Measurements from ENCODE around the gene ZNF616. TPM values are rescaled to one million over a fixed set of nuclear protein-coding genes. Genes with fewer than 3 reads are reported as not detected.
"Not testable (repeated sequence)": the region's sequence is repeated elsewhere in the genome, so short reads cannot be mapped to it uniquely, and the experiment has no call there.

ZNF616 gene
- polyA plus RNA-seq, 2 donors: 1.4 to 1.7 TPM

- Histone ChIP-seq H3K9me3 (ENCODE audit: control insufficient read depth in 2 of 2, insufficient read depth in 1 of 2, low read depth in 1 of 2, low read length in 1 of 2) (peaks cover 3 to 32% of the 10 kb centered on the region in 2 donors), H3K4me3 (ENCODE audit: low read depth in 1 of 2, low read length in 2 of 2) (no peak overlapping the region), H3K27me3 (ENCODE audit: control insufficient read depth in 1 of 2, insufficient read depth in 2 of 2, low read length in 2 of 2) (no peaks in the 10 kb centered on the region), H3K27ac (ENCODE audit: low read depth in 2 of 2, low read length in 1 of 2) (no peak overlapping the region), H3K4me1 (ENCODE audit: control insufficient read depth in 2 of 2, insufficient read depth in 2 of 2, low read length in 1 of 2) (no peaks in the 10 kb centered on the region), H3K36me3 (ENCODE audit: control insufficient read depth in 2 of 2, insufficient read depth in 2 of 2, low read length in 1 of 2) (peaks cover 12 to 21% of the 10 kb centered on the region in 2 donors)
- WGBS, 2 donors: 97 to 99% methylated on average over 5 of the region's 5 CpGs
Measured at GRCh38 chr19:52114691-52115090, 25.0 kb downstream of the ZNF616 start.

DNA sequence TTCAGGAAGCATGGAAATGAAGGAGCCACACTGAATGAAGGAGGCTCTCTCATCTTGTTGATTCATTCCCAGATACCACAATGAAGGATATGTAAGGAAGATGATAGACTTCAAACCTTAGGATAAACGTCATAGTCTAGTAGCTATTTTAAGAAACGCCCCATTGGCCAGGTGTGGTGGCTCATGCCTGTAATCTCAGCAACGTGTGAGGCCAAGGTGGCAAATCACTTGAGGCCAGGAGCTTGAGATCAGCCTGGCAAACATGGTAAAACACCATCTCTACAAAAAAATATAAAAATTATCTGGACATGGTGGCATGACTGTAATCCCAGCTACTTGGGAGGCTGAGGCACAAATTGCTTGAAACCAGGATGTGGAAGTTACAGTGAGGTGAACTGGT, 27.1 kb downstream of the ZNF616 start:
- 76 to 87% methylated on average over 3 of the region's 3 CpGs for WGBS, 2 donors
- Histone ChIP-seq H3K27ac (ENCODE audit: low read depth in 2 of 2, low read length in 1 of 2) (no peak overlapping the region), H3K9me3 (ENCODE audit: control insufficient read depth in 2 of 2, insufficient read depth in 1 of 2, low read depth in 1 of 2, low read length in 1 of 2) (peaks cover 3 to 22% of the 10 kb centered on the region in 2 donors), H3K27me3 (ENCODE audit: control insufficient read depth in 1 of 2, insufficient read depth in 2 of 2, low read length in 2 of 2) (no peaks in the 10 kb centered on the region), H3K4me1 (ENCODE audit: control insufficient read depth in 2 of 2, insufficient read depth in 2 of 2, low read length in 1 of 2) (no peaks in the 10 kb centered on the region), H3K4me3 (ENCODE audit: low read depth in 1 of 2, low read length in 2 of 2) (no peak overlapping the region), H3K36me3 (ENCODE audit: control insufficient read depth in 2 of 2, insufficient read depth in 2 of 2, low read length in 1 of 2) (peaks cover 11 to 12% of the 10 kb centered on the region in 2 donors)

DNA sequence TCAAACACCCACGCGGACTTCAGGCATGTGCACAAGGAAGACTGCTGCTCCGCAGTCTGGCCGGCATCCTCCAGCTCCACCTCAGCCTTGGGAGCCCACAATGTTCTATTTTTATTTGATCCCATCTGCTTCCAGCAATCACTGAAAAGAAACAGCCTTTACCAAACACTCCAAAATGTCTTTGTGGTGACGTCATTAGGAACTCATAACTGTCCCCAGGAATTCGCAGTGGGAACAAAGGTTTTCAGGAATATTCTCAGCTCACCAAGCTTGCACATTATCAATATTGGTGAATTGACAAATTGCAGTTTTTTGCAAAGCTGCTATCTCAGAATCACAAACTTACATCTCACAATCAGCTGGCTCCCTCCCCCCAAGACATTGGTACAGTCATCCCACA, 29.0 kb downstream of the ZNF616 start:
- Histone ChIP-seq H3K27ac (ENCODE audit: low read depth in 2 of 2, low read length in 1 of 2) (no peak overlapping the region), H3K9me3 (ENCODE audit: control insufficient read depth in 2 of 2, insufficient read depth in 1 of 2, low read depth in 1 of 2, low read length in 1 of 2) (peaks cover 3 to 21% of the 10 kb centered on the region in 2 donors), H3K4me3 (ENCODE audit: low read depth in 1 of 2, low read length in 2 of 2) (no peak overlapping the region), H3K27me3 (ENCODE audit: control insufficient read depth in 1 of 2, insufficient read depth in 2 of 2, low read length in 2 of 2) (no peaks in the 10 kb centered on the region), H3K4me1 (ENCODE audit: control insufficient read depth in 2 of 2, insufficient read depth in 2 of 2, low read length in 1 of 2) (no peaks in the 10 kb centered on the region), H3K36me3 (ENCODE audit: control insufficient read depth in 2 of 2, insufficient read depth in 2 of 2, low read length in 1 of 2) (peaks cover 3 to 4% of the 10 kb centered on the region in 2 donors)
- WGBS, 2 donors: 90 to 91% methylated on average over 6 of the region's 6 CpGs

- no peaks in the 10 kb centered on the region for H3K4me1 ChIP-seq (ENCODE audit: control insufficient read depth in 2 of 2, insufficient read depth in 2 of 2, low read length in 1 of 2)
- no peak overlapping the region for H3K27ac ChIP-seq (ENCODE audit: low read depth in 2 of 2, low read length in 1 of 2)
- no peaks in the 10 kb centered on the region for H3K36me3 ChIP-seq (ENCODE audit: control insufficient read depth in 2 of 2, insufficient read depth in 2 of 2, low read length in 1 of 2)
- peaks cover 0 to 9% of the 10 kb centered on the region in 2 donors for H3K9me3 ChIP-seq (ENCODE audit: control insufficient read depth in 2 of 2, insufficient read depth in 1 of 2, low read depth in 1 of 2, low read length in 1 of 2)
- no peaks in the 10 kb centered on the region for H3K27me3 ChIP-seq (ENCODE audit: control insufficient read depth in 1 of 2, insufficient read depth in 2 of 2, low read length in 2 of 2)
- WGBS, 2 donors: 98 to 100% methylated on average over 1 of the region's 1 CpG
- H3K4me3 ChIP-seq (ENCODE audit: low read depth in 1 of 2, low read length in 2 of 2): no peak overlapping the region
Measured at GRCh38 chr19:52102782-52103181, 37.0 kb downstream of the ZNF616 start.

GRCh38 chr19:52101866-52102562, 37.7 kb downstream of the ZNF616 start:
- Histone ChIP-seq H3K27ac (ENCODE audit: low read depth in 2 of 2, low read length in 1 of 2) (no peak overlapping the region), H3K4me1 (ENCODE audit: control insufficient read depth in 2 of 2, insufficient read depth in 2 of 2, low read length in 1 of 2) (no peaks in the 10 kb centered on the region), H3K9me3 (ENCODE audit: control insufficient read depth in 2 of 2, insufficient read depth in 1 of 2, low read depth in 1 of 2, low read length in 1 of 2) (peaks cover 3 to 11% of the 10 kb centered on the region in 2 donors), H3K4me3 (ENCODE audit: low read depth in 1 of 2, low read length in 2 of 2) (no peak overlapping the region), H3K36me3 (ENCODE audit: control insufficient read depth in 2 of 2, insufficient read depth in 2 of 2, low read length in 1 of 2) (no peaks in the 10 kb centered on the region), H3K27me3 (ENCODE audit: control insufficient read depth in 1 of 2, insufficient read depth in 2 of 2, low read length in 2 of 2) (no peaks in the 10 kb centered on the region)
- 79 to 83% methylated on average over 2 of the region's 2 CpGs for WGBS, 2 donors

- peaks cover 3 to 11% of the 10 kb centered on the region in 2 donors for H3K9me3 ChIP-seq (ENCODE audit: control insufficient read depth in 2 of 2, insufficient read depth in 1 of 2, low read depth in 1 of 2, low read length in 1 of 2)
- no peak overlapping the region for H3K4me3 ChIP-seq (ENCODE audit: low read depth in 1 of 2, low read length in 2 of 2)
- H3K36me3 ChIP-seq (ENCODE audit: control insufficient read depth in 2 of 2, insufficient read depth in 2 of 2, low read length in 1 of 2): no peaks in the 10 kb centered on the region
- H3K27me3 ChIP-seq (ENCODE audit: control insufficient read depth in 1 of 2, insufficient read depth in 2 of 2, low read length in 2 of 2): no peaks in the 10 kb centered on the region
- WGBS, 2 donors: 90 to 94% methylated on average over 2 of the region's 2 CpGs
- no peak overlapping the region for H3K27ac ChIP-seq (ENCODE audit: low read depth in 2 of 2, low read length in 1 of 2)
- no peaks in the 10 kb centered on the region for H3K4me1 ChIP-seq (ENCODE audit: control insufficient read depth in 2 of 2, insufficient read depth in 2 of 2, low read length in 1 of 2)
Measured at GRCh38 chr19:52099497-52100138, 40.1 kb downstream of the ZNF616 start.

DNA sequence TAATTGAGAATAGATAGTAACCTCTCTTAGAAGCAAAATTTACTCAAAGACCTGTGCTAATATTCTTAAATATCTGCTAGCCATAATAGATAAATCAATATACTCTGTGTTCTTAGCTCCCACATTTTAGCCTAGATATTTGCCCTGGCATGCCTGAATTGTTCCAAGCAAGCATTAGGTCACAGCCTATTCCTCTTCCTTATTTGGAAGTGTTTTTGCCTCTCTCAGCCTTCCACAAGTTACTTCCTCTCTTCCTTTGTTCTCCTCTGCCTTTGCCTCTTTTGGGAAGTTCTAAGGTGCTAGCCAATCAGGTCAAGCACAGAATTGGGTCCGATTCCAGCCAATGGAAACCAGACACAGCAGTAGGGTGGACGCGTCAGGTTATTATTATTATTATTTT, 43.3 kb downstream of the ZNF616 start:
- H3K4me3 ChIP-seq (ENCODE audit: low read depth in 1 of 2, low read length in 2 of 2); H3K4me1 ChIP-seq (ENCODE audit: control insufficient read depth in 2 of 2, insufficient read depth in 2 of 2, low read length in 1 of 2); H3K36me3 ChIP-seq (ENCODE audit: control insufficient read depth in 2 of 2, insufficient read depth in 2 of 2, low read length in 1 of 2); H3K27ac ChIP-seq (ENCODE audit: low read depth in 2 of 2, low read length in 1 of 2); H3K27me3 ChIP-seq (ENCODE audit: control insufficient read depth in 1 of 2, insufficient read depth in 2 of 2, low read length in 2 of 2): not testable (repeated sequence)
- WGBS, 2 donors: 85 to 99% methylated on average over 3 of the region's 3 CpGs
- peaks cover 3 to 18% of the 10 kb centered on the region in 2 donors for H3K9me3 ChIP-seq (ENCODE audit: control insufficient read depth in 2 of 2, insufficient read depth in 1 of 2, low read depth in 1 of 2, low read length in 1 of 2)

DNA sequence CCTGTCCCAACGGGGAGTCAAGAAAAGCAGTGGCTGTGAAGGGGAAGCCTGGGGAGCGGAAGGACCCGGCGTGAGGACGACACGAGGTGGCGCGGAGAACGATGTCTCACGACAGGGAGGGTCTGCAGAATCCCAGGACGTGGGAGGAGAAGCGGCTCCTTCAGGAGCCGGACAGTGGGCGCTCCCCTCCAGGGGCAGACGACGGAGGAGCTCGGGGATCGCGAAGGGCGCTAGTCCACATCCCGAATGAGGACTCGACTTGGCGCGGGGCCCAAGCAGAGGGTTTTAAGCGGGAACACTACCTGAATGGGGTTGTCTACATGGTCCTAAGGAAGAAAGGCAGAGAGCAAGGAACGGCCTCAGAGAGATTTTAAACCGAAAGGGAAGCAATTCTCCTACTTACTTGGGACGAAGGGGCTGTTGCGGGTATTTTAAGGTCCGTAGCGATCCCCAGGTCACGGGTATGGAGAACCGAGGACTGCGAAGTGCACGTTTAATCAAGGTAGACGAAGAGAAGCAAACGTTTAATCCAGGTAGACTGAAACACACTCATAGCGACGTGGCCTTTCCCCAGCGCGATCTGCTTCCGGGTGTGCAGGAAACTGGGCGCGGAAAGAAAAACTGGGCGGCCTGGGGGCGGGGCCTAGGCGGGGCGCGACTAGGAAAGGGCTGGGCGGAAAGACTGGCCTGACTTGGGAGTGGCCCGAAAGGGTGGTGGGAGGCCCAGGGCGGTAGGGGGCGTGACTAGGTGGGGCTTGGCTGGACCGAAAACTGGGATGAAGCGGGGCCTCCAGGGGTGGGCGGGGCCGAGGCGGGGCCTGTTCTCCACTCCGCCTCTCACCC, 44.3 kb downstream of the ZNF616 start, which contains the start of gene ZNF841:
ZNF841 (minus strand) TSS at position 594 of the 843 bp plus-strand sequence. CDS start 10,964 bp downstream, outside the sequence.
- Histone ChIP-seq H3K4me1 (ENCODE audit: control insufficient read depth in 2 of 2, insufficient read depth in 2 of 2, low read length in 1 of 2) (no peaks in the 10 kb centered on the region), H3K27me3 (ENCODE audit: control insufficient read depth in 1 of 2, insufficient read depth in 2 of 2, low read length in 2 of 2) (no peaks in the 10 kb centered on the region), H3K27ac (ENCODE audit: low read depth in 2 of 2, low read length in 1 of 2) (peak within 1 kb of the TSS; percentile 90 to 94), H3K9me3 (ENCODE audit: control insufficient read depth in 2 of 2, insufficient read depth in 1 of 2, low read depth in 1 of 2, low read length in 1 of 2) (peaks cover 3 to 18% of the 10 kb centered on the region in 2 donors), H3K36me3 (ENCODE audit: control insufficient read depth in 2 of 2, insufficient read depth in 2 of 2, low read length in 1 of 2) (peaks cover 5 to 6% of the 10 kb centered on the region in 2 donors), H3K4me3 (ENCODE audit: low read depth in 1 of 2, low read length in 2 of 2) (peak within 1 kb of the TSS; percentile 87 to 95)
- 1% methylated on average over 59 of the region's 59 CpGs for WGBS, 2 donors

GRCh38 chr19:52094526-52095130, 45.1 kb downstream of the ZNF616 start:
- H3K4me1 ChIP-seq (ENCODE audit: control insufficient read depth in 2 of 2, insufficient read depth in 2 of 2, low read length in 1 of 2): no peaks in the 10 kb centered on the region
- H3K27me3 ChIP-seq (ENCODE audit: control insufficient read depth in 1 of 2, insufficient read depth in 2 of 2, low read length in 2 of 2): no peaks in the 10 kb centered on the region
- peak overlapping the region; percentile 90 to 94 for H3K27ac ChIP-seq (ENCODE audit: low read depth in 2 of 2, low read length in 1 of 2)
- peaks cover 6 to 8% of the 10 kb centered on the region in 2 donors for H3K36me3 ChIP-seq (ENCODE audit: control insufficient read depth in 2 of 2, insufficient read depth in 2 of 2, low read length in 1 of 2)
- WGBS, 2 donors: 7 to 9% methylated on average over 12 of the region's 12 CpGs
- H3K4me3 ChIP-seq (ENCODE audit: low read depth in 1 of 2, low read length in 2 of 2): peak overlapping the region; percentile 87 to 95
- peaks cover 3 to 18% of the 10 kb centered on the region in 2 donors for H3K9me3 ChIP-seq (ENCODE audit: control insufficient read depth in 2 of 2, insufficient read depth in 1 of 2, low read depth in 1 of 2, low read length in 1 of 2)

Measured in esophagus (tissue), 2 donors.